Hepatocyte (in vitro differentiated cells): ENCODE measurements around the gene TBL1X.

Experiments
- CTCF ChIP-seq: fragments of 200-600 bp; sonication (generic); IDR thresholded peaks from 2 replicates; pipeline ENCODE4 v1.5.1; 2016; ENCODE audit warnings: antibody characterized with exemption, mild to moderate bottlenecking; ENCODE audit not compliant: poor library complexity
- EZH2 ChIP-seq: fragments of 200-600 bp; sonication (generic); IDR thresholded peaks from 2 replicates; pipeline ENCODE4 v1.6.1; 2016; ENCODE audit warnings: antibody characterized with exemption, mild to moderate bottlenecking, borderline replicate concordance

- no peak for TF ChIP-seq EZH2
- TF ChIP-seq CTCF: no peak
These were observed 133.5 kb downstream of the TBL1X start for GRCh38 chrX:9598344-9598743.
